GM21825 (cell line): ENCODE measurements around the gene KLF7.

Experiments used
- ATAC-seq: cut with Tn5 transposase; IDR thresholded peaks from one replicate; pipeline ENCODE4 v1.9.1; 2021; ENCODE audit warnings: mild to moderate bottlenecking, moderate library complexity; ENCODE audit not compliant: unreplicated experiment

Gene KLF7

GRCh38 chr2:207165121-207166038 lies at the start of gene KLF7:
Gene KLF7 (minus strand): TSS chr2:207165948. CDS start chr2:207165568, 380 bp downstream.
- ATAC-seq: no peak

- ATAC-seq: no peak
Measured at GRCh38 chr2:207215308-207215707, 49.6 kb upstream of the KLF7 start.

GRCh38 chr2:207214446-207214845 lies 48.7 kb upstream of the KLF7 start:
- no peak for ATAC-seq

DNA sequence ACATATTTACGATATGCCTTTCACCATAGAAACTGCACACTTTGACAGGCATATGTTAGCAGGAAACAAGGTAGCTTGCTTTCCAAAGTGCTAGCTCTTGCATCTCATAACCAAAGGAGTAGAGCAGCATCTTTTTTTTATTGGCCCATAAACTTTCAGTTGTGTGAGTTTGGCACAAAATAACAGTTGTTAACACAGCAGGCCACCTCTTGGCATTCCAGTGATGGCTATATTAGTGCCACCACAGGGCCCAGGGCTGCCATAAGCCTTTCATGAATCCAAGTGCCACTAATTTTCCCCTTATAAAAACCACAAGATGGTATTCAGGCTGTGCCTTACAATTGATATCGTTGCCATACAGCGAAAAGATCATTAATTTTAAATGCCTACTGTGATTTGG lies 40.3 kb upstream of the KLF7 start:
- ATAC-seq: no peak

GRCh38 chr2:207205173-207205957 lies 39.6 kb upstream of the KLF7 start:
- ATAC-seq: no peak

DNA sequence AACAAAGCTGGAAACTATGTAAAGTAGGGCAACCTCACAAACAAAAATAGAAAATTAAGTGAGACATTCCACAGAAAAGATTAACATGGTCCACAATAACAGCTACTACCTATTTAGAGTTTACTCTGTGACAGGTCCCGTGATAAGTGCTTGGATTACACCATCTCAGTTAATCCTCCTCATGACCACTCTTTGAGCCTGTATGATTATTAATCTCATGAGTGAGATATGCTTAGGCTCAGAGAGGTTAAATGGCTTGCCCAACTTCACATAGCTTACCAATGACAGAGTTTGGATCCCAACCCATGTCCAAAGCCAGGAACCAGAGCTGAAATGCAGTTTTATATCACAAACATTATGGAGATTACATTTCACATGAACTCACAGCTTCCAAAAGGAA lies 37.3 kb upstream of the KLF7 start:
- ATAC-seq: no peak

GRCh38 chr2:207202645-207203044 lies 36.9 kb upstream of the KLF7 start:
- no peak for ATAC-seq

GRCh38 chr2:207201416-207201815 lies 35.7 kb upstream of the KLF7 start:
- no peak for ATAC-seq

DNA sequence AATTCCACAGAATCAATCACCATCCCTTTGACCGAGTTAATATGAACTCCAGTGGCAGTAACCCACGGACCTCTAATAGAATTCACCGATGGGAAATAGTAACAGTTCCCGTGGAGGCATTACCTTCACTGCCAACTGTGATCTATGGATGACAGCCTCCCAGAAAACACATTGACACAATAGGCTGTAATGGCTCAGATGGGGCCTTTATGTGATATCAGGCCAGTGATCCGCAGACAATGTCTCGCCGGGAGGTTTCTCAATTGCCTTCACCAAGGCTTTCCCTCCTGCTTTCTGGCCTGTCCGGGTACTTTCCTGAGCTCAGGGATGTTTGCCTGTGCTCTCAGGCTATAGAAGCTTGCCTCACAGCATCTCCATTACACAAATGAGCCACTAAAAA lies 34.4 kb upstream of the KLF7 start:
- no peak for ATAC-seq

- no peak for ATAC-seq
Measured at GRCh38 chr2:207194028-207194427, 28.3 kb upstream of the KLF7 start.

DNA sequence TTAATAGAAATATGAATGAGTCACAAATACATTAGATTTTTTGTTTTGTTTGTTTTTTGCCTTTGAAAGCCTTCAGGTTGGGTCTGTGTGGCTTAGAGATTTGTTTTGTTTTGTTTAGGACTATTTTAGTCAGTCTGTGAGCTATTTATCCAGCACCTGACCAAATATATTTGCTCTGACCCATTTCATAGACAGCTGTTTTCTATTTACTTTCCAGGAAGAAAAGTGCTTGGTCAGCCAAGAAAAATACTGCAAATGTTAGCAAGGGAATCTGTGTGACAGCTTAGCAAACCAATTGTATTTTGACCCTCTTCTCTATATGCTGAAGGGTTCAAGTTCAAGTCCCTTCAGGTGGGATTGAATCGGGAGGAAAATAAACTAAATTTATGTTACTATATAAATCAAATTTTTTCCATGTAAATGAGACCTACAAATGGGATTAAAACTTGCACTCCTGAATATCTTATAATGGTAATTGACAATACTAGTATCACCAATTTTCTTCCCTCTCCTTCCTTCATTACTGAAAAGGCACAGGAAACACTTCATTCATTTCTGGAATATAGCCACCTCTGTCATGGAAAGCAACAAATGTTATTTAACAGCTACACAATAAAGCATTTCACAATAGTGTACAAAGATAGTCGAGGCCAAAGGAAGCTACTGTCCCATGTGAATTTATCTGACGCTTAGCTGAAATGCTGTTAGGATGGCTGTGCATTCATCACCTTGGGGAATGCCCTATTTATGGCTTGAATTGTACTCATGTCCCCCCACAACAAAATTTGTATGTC lies 23.1 kb upstream of the KLF7 start:
- no peak for ATAC-seq

DNA sequence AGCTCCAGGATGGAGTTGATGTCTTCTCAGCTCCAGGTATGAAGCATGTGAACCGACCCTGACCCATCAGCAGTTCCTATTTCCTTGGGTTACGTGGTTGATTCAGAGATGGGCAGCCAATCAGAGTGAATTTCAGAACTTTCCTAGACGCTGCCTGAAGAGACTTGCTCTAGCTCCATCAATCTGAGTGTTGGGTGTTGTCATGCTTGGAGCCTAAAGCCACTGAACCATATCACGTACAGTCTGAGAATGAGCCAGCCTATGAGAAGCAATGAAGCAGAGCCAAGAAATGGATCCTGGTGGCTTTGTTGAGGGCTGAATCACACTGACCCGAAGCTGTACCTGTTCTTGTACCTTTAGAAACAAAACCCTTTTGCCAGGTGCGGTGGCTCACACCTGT lies 19.6 kb upstream of the KLF7 start:
- ATAC-seq: no peak

DNA sequence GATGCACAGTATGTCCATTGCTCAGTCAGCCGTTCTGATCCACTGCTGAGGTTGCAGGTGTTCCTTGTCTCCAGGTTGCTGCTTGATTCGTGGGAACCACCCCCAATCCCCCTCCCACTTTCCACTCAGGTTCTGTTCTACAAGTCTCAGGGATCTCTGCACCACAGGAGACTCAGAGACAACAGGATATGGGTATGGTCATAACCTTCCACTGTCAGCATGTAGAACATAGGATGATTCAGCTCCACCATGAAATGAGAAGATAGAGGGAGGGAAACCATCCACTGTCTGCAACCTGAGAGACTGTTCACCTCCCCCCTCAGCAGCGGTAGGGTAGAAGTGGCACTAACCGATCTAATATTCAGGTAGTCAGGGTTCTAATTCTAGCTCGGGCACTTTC lies 19.0 kb upstream of the KLF7 start:
- ATAC-seq: no peak

DNA sequence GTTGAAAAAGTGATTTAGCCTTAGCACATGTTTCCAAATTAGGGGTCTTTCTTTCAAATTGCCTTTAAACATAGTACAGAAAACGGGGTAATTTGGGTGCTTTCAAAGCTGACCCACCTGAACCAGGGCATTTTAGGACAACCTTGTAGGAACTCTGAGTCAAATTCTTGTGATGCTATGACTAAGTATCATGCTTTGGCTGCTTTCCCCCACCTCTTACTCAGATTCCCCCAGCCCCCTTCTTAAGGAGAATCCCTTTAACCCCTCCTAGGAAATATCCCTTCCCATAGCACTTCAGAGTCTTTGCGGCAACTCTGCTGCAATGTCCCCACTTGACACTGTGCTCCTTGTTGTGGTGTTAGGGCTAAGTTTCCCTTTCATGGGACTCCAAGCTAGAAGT lies 18.6 kb upstream of the KLF7 start:
- ATAC-seq: no peak

DNA sequence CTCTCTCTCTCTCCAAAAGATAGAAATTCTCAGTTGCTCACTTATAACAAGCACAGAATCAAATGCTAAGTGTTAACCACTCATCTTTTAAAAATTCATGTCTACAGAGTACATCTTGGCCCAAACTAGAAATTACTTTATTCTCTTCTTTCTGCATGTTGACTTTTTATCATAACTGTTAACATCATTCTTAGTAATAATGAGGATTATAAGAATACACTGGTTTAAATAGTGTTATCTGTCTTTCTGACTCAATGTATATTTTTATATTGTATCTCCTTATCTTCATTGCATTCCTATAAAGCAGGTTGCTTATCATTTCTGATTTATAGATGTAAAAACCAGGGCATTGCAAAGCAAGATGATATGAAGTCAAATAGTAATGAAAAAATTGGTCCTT lies 17.8 kb upstream of the KLF7 start:
- ATAC-seq: no peak

DNA sequence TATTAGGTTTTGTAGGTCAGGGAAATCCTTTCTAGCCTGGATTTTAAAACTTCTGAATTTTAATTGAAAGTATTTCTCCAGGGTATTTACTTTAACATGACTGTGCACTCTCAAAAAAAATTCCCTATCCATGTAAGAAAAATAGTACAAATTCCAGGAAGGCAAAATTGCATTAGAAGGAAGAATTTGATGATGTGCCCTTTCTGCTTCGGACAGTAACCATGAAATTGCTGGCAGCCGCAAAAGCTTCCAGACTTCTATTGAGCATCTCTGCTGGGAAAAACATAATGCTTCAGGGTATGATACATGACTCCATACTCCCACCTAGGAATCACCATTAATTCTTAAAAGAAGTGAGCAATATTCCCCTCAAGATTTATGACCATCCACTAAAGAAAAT lies 17.2 kb upstream of the KLF7 start:
- no peak for ATAC-seq

GRCh38 chr2:207181526-207182274 lies 16.0 kb upstream of the KLF7 start:
- no peak for ATAC-seq

- ATAC-seq: no peak
Measured at GRCh38 chr2:207180741-207181140, 15.0 kb upstream of the KLF7 start.

- ATAC-seq: no peak
Measured at GRCh38 chr2:207176247-207176646, 10.5 kb upstream of the KLF7 start.

- no peak for ATAC-seq
Measured at GRCh38 chr2:207173641-207174040, 7.9 kb upstream of the KLF7 start.
